ENCODE data around the gene DROSHA.
"Not testable (repeated sequence)": the region's sequence is repeated elsewhere in the genome, so short reads cannot be mapped to it uniquely, and the experiment has no call there.

Gene DROSHA

GRCh38 chr5:31412324-31412723 lies 119.6 kb downstream of the DROSHA start:
- no peak for DNase-seq

GRCh38 chr5:31410089-31410488 lies 121.8 kb downstream of the DROSHA start:
- no peak for DNase-seq

- DNase-seq, result no peak
Observed at GRCh38 chr5:31408814-31409213, 123.1 kb downstream of the DROSHA start.

GRCh38 chr5:31407921-31408693 lies 123.8 kb downstream of the DROSHA start:
- no peak for DNase-seq

GRCh38 chr5:31404325-31404724 lies 127.6 kb downstream of the DROSHA start:
- DNase-seq, result no peak

GRCh38 chr5:31401691-31402090 lies 130.2 kb downstream of the DROSHA start:
- no peak for DNase-seq

- no peak for DNase-seq
Observed at GRCh38 chr5:31397926-31398557, 133.9 kb downstream of the DROSHA start.

- DNase-seq, result no peak
Observed at GRCh38 chr5:31396611-31397295, 135.1 kb downstream of the DROSHA start.

- not testable (repeated sequence) for DNase-seq
Observed at GRCh38 chr5:31395450-31396045, 136.3 kb downstream of the DROSHA start.

GRCh38 chr5:31393126-31393525 lies 138.8 kb downstream of the DROSHA start:
- no peak for DNase-seq

- DNase-seq, result no peak
Observed at GRCh38 chr5:31392061-31392460, 139.8 kb downstream of the DROSHA start.

GRCh38 chr5:31390256-31390655 lies 141.6 kb downstream of the DROSHA start:
- DNase-seq, result no peak

GRCh38 chr5:31385774-31386537 lies 145.9 kb downstream of the DROSHA start:
- DNase-seq, result no peak

GRCh38 chr5:31383734-31384133 lies 148.2 kb downstream of the DROSHA start:
- DNase-seq, result no peak

GRCh38 chr5:31382051-31382878 lies 149.6 kb downstream of the DROSHA start:
- DNase-seq, result no peak

GRCh38 chr5:31381299-31381698 lies 150.6 kb downstream of the DROSHA start:
- DNase-seq, result no peak

- no peak for DNase-seq
Observed at GRCh38 chr5:31380049-31380448, 151.8 kb downstream of the DROSHA start.

GRCh38 chr5:31378838-31379237 lies 153.1 kb downstream of the DROSHA start:
- DNase-seq, result no peak

- no peak for DNase-seq
Observed at GRCh38 chr5:31378136-31378535, 153.8 kb downstream of the DROSHA start.

GRCh38 chr5:31377274-31377946 lies 154.5 kb downstream of the DROSHA start:
- no peak for DNase-seq

- no peak for DNase-seq
Observed at GRCh38 chr5:31375999-31376720, 155.7 kb downstream of the DROSHA start.
